HG02970 (cell line): Measurements from ENCODE around the gene RALGAPA2.
"Not testable (repeated sequence)": the region's sequence is repeated elsewhere in the genome, so short reads cannot be mapped to it uniquely, and the experiment has no call there.

Experiments
- ATAC-seq: cut with Tn5 transposase; IDR thresholded peaks from one replicate; pipeline ENCODE4 v1.9.1; 2021; ENCODE audit warnings: mild to moderate bottlenecking, moderate library complexity, moderate number of reproducible peaks; ENCODE audit not compliant: unreplicated experiment, low FRiP score

Gene RALGAPA2

DNA sequence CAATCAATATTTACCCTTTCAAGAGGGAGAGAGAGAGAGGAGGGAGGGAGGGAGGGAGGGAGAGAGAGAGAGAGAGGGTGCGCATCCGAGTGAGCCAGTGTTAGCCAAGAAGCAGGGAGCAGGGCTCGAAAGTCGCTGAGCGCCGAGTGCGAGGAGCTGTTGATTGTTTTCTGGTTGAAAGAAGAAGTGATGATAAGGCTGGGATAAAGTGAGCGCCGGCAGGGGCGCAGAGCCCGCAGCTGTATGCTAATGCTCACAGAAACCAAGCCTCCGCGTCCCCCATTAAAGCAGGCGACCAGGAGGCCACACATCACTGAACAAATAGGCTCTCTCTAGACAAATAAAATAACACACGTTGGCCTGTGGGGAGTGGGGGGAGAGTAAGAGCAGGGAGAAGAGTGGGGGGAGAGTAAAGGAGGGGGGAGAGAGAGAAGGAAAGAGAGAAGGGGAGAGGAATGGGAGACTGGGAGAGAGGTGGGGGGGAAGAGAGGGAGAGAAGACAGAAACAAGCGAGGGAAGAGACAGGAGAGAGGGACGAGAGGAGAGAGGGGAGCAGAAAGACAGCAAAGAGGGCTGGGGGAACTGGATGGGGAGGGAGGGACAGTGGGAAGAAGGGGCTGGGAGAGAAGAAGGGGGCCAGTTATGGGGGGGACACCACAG lies 349.5 kb downstream of the RALGAPA2 start:
- no peak for ATAC-seq

- ATAC-seq: no peak
Measured at GRCh38 chr20:20360464-20360863, 352.0 kb downstream of the RALGAPA2 start.

DNA sequence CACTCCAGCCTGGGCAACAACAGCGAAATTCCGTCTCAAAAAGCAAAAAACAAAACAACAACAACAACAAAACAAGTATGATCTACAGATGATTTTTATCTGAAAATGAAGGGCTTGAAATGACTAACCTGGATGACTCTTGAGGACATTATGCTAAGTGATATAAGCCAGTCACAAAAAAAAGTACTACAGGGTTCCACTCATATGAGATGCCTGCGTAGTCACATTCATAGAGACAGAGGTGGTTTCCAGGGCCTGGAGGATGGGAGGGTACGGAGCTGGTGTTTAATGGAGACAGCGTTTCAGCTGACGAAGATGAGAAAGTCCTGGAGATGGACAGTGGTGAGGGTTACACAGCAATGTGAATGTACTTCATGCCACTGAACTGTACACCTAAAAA lies 352.8 kb downstream of the RALGAPA2 start:
- ATAC-seq: no peak

DNA sequence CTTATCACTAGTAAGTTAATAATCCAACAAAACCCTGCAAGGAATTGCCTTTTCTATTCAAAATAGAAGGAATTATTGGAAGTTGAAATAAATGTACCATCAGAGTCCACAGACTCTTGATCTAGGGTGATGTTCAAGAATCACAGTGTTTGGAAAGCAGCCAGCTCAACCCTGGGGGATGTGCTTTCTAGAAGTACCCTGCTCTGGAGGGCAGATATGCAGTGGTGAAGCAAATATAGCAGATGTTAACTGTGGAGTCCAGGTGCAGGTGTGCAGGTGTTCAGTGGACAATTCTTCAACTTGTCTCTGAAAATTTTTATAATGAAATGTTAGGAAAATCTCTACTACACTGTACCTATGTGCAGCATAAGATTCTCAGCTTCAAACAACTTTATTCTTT lies 353.6 kb downstream of the RALGAPA2 start:
- ATAC-seq: no peak

GRCh38 chr20:20355503-20355902 lies 356.9 kb downstream of the RALGAPA2 start:
- not testable (repeated sequence) for ATAC-seq

- no peak for ATAC-seq
Measured at GRCh38 chr20:20353576-20353975, 358.9 kb downstream of the RALGAPA2 start.

GRCh38 chr20:20344476-20344875 lies 368.0 kb downstream of the RALGAPA2 start:
- ATAC-seq: no peak

GRCh38 chr20:20343932-20344331 lies 368.5 kb downstream of the RALGAPA2 start:
- no peak for ATAC-seq
